Neutrophil (primary cell): ENCODE measurements around the gene CYP1A2.

Experiments used
- H3K27ac ChIP-seq: fragments of 200-600 bp; sonication (generic); 2 replicates; pipeline ENCODE4 v1.5.1; 2016; ENCODE audit warnings: mild to moderate bottlenecking, moderate library complexity
- H3K27me3 ChIP-seq: fragments of 200-600 bp; sonication (generic); 2 replicates; pipeline ENCODE4 v1.6.0; 2016; ENCODE audit warnings: mild to moderate bottlenecking
- H3K36me3 ChIP-seq: fragments of 200-600 bp; sonication (generic); 2 replicates; pipeline ENCODE4 v1.5.1; 2017
- H3K4me1 ChIP-seq, 2 experiments: fragments of 200-600 bp in 1 of 2; sonication (generic) in 1 of 2; 1 replicate in 1 of 2; 2 replicates in 1 of 2; pipeline versions ENCODE4 v1.5.1 to v1.6.1; 2013 to 2016; ENCODE audit warnings: low read depth in 1 of 2, low read length in 1 of 2, mild to moderate bottlenecking in 1 of 2, moderate library complexity in 1 of 2; ENCODE audit not compliant: control insufficient read depth in 1 of 2, insufficient read depth in 1 of 2
- H3K4me3 ChIP-seq, 2 experiments: fragments of 200-600 bp in 1 of 2; sonication (generic) in 1 of 2; 1 replicate in 1 of 2; 2 replicates in 1 of 2; pipeline ENCODE4 v1.5.1; 2013 to 2016; ENCODE audit warnings: low read depth in 1 of 2, low read length in 1 of 2, mild to moderate bottlenecking in 1 of 2, moderate library complexity in 1 of 2
- H3K9me3 ChIP-seq: fragments of 200-600 bp; sonication (generic); 2 replicates; pipeline ENCODE4 v1.5.1; 2016
- TF ChIP-seq, protein P1 (sequence below): fragments of 200-600 bp; sonication (generic); IDR thresholded peaks from 2 replicates; pipeline ENCODE4 v1.5.1; 2016; ENCODE audit warnings: antibody characterized with exemption

Gene CYP1A2

GRCh38 chr15:74746389-74746788 lies 2.3 kb upstream of the CYP1A2 start:
- Histone ChIP-seq H3K36me3 (no peaks in the 10 kb centered on the region), H3K4me3 (no peak overlapping the region), H3K27ac (no peak overlapping the region), H3K9me3 (no peaks in the 10 kb centered on the region), H3K4me1 (no peaks in the 10 kb centered on the region), H3K27me3 (peaks cover 19% of the 10 kb centered on the region)
- TF ChIP-seq, protein P1, sequence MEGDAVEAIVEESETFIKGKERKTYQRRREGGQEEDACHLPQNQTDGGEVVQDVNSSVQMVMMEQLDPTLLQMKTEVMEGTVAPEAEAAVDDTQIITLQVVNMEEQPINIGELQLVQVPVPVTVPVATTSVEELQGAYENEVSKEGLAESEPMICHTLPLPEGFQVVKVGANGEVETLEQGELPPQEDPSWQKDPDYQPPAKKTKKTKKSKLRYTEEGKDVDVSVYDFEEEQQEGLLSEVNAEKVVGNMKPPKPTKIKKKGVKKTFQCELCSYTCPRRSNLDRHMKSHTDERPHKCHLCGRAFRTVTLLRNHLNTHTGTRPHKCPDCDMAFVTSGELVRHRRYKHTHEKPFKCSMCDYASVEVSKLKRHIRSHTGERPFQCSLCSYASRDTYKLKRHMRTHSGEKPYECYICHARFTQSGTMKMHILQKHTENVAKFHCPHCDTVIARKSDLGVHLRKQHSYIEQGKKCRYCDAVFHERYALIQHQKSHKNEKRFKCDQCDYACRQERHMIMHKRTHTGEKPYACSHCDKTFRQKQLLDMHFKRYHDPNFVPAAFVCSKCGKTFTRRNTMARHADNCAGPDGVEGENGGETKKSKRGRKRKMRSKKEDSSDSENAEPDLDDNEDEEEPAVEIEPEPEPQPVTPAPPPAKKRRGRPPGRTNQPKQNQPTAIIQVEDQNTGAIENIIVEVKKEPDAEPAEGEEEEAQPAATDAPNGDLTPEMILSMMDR: no peak

DNA sequence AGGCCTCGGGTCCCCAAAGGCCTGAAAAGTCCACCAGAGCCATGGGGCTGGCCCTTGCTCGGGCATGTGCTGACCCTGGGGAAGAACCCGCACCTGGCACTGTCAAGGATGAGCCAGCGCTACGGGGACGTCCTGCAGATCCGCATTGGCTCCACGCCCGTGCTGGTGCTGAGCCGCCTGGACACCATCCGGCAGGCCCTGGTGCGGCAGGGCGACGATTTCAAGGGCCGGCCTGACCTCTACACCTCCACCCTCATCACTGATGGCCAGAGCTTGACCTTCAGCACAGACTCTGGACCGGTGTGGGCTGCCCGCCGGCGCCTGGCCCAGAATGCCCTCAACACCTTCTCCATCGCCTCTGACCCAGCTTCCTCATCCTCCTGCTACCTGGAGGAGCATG lies 1.2 kb downstream of the CYP1A2 start:
- Histone ChIP-seq H3K36me3 (no peaks in the 10 kb centered on the region), H3K4me1 (no peaks in the 10 kb centered on the region), H3K4me3 (no peak overlapping the region), H3K27me3 (peaks cover 13% of the 10 kb centered on the region), H3K27ac (no peak overlapping the region), H3K9me3 (no peaks in the 10 kb centered on the region)
- TF ChIP-seq, protein P1: no peak

DNA sequence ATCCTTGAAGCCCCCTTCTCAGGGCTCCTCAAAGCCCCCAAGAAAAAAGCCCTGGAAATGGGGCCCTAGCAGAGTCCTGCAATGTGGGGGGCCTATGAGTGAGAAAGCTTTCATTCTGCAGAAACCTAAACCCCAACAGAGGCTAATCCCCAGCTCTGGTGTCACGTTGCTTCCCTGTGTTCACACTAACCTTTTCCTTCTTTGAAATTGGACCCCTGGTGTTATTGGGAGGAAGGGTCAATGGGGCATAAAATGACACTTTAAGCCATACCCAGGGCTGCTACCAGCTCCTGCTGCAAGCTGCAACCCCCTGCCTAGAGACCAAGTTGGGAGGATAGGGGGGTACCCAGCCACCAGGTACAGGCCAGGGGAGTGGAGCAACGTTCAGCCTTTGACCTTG lies 2.1 kb downstream of the CYP1A2 start:
- Histone ChIP-seq H3K4me3 (no peak overlapping the region), H3K9me3 (no peaks in the 10 kb centered on the region), H3K27ac (no peak overlapping the region), H3K4me1 (no peaks in the 10 kb centered on the region), H3K27me3 (peaks cover 5% of the 10 kb centered on the region), H3K36me3 (no peaks in the 10 kb centered on the region)
- TF ChIP-seq, protein P1: no peak

GRCh38 chr15:74752011-74752410 lies 3.4 kb downstream of the CYP1A2 start:
- TF ChIP-seq, protein P1: no peak
- no peaks in the 10 kb centered on the region for H3K36me3 ChIP-seq
- H3K27me3 ChIP-seq: no peaks in the 10 kb centered on the region
- H3K9me3 ChIP-seq: no peaks in the 10 kb centered on the region
- H3K4me3 ChIP-seq: no peak overlapping the region
- no peaks in the 10 kb centered on the region for H3K4me1 ChIP-seq
- H3K27ac ChIP-seq: no peak overlapping the region

DNA sequence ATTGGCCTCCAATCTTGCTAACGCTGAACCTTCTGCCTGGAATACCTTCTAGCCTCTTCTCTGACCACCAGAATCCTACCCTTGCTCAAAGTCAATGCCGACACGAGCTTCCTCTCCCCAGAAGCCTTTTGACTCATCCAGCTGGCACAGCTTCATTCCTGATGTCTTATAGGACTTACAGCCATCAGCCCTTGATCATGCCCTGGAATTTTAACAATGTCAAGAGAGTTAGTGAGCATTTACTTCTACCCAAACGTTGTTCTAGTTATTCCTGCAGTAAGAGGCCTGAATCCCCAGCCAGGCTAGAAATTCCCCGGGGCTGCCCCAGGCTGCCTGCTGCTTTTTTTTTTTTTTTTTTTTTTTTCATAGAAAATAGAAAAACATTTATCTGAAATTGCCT lies 3.9 kb downstream of the CYP1A2 start:
- no peaks in the 10 kb centered on the region for H3K36me3 ChIP-seq
- TF ChIP-seq, protein P1: no peak
- no peaks in the 10 kb centered on the region for H3K4me1 ChIP-seq
- no peak overlapping the region for H3K4me3 ChIP-seq
- H3K27ac ChIP-seq: no peak overlapping the region
- no peaks in the 10 kb centered on the region for H3K9me3 ChIP-seq
- H3K27me3 ChIP-seq: no peaks in the 10 kb centered on the region
